Activated CD4-positive, alpha-beta T cell treated with anti-CD3 and anti-CD28 coated beads for 24 hours (primary cell): ENCODE results near the gene ATP10A.
"Not testable (repeated sequence)": the region's sequence is repeated elsewhere in the genome, so short reads cannot be mapped to it uniquely, and the experiment has no call there.

Experiments used
- DNase-seq, 2 donors: peaks; one replicate each; pipeline ENCODE4 v3.0.0-alpha.2; 2020; ENCODE audit warnings: low read depth in 2 of 2

The ATP10A gene

DNA sequence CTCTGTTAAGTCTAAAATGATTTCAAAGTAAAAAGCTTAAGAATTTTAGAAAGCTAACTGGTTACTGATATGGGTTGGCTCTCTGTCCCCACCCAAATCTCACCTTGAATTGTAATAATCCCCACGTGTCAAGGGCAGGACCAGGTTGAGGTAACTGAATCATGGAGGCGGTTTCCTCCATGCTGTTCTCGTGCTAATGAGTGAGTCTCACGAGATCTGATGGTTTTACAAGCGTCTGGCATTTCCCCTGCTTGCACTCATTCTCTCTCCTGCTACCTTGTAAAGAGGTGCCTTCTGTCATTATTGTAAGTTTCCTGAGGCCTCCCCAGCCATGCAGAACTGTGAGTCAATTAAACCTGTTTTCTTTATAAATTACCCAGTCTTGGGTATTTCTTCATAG, 7.1 kb downstream of the ATP10A start:
- not testable (repeated sequence) for DNase-seq

DNA sequence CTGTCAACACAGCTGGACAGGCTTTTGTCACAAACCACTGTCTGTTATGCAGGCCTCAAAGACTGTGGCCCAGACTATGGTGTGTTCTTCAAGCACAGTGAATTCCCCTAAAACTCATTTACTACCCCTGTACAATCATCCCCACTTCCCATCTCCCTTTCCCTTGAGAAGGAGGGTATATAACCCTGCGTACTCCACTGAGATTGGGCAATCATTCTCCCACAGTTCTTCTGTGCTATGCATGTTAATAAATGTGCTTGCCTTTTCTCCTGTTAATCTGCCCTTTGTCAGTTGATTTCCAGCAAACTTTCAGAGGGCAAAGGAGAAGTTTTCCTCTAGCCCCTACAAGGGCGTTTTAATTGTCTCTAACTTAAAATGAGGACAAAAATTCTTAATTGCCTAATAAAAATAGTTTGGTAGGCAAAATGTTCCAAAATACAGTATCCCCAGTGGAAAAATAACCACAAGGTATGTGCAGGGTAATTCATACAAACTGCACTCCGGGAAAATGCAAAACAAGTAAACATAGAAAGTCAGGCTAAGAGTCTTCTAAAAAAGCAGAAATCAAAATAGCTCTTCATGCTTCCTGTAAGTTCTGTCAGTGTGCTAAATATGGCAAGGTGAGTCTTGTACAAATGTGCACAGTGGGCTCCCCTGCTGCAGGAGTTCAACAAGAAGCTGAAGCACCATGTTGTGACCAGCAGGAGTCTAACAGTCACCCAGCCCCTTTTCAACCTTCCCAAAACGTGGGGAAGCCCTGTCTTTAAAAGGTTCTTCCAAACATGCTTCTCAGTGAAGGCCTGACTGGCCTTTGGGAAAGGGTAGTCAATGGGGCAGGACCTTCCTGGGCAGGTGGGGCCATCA, 10.2 kb downstream of the ATP10A start:
- DNase-seq, result no peak

DNA sequence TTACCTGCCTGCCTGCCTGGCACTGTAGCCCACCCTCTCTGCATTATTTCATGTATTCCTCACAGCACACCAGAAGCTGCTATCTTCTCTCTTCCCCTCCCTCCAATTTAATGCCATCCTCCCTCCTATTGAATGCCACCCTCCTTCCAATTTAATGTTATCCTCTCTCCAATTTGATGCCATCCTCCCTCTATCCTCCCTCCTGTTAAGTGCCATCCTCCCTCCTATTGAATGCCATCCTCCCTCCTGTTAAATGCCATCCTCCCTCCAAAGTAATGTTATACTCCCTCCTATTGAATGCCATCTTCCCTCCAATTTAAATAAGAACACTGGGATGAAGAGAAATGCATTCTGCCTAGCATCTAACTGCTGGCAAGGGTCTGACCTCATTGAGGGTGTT, 11.1 kb downstream of the ATP10A start:
- no peak for DNase-seq

DNA sequence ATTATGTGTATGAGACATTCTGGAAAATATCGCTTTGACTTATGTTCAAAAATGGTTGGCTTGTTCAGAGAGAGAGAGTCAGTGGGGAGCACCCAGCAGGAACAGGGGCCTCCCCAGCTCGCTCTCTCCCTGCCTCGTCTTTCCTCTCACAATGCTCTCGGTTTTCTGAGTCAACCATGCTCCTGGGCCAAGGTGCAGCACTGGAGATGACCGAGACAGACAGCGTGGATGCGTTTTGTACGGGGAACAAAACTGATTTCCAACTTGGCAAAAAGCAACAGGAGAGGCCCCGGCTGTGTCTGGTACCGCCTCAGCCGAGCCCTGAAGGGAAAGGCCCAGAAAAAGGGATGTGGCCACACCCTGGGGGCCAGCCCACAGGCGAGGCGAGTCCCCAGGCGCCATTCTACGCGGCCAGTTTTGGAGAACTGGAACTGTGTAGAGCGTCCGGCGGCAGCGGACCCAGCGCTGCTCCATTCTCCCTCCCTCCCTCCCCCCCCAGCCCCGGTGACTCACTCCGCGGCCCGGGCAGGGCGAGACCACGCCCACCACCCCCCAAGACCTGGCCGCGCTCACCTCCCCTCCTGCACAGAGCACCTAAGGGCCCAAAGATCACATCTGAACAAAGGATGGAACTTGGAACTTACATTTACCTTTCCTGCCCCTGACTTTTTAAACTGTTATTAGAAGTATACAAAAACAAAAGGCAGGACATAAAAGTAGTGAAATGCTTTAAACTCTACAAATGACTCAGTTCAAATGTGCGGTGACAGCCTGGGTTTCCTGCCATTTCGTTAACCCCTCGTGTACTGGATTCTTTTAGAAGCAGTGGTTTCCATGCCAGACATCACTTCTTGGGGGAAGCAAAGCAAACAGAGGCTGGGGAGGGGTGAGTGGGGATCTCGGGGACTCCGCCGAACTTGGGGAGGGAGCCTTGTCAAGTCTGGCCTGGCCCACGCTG, 12.7 kb downstream of the ATP10A start:
- peak in 1 of 2 donors; percentile 48 for DNase-seq

DNA sequence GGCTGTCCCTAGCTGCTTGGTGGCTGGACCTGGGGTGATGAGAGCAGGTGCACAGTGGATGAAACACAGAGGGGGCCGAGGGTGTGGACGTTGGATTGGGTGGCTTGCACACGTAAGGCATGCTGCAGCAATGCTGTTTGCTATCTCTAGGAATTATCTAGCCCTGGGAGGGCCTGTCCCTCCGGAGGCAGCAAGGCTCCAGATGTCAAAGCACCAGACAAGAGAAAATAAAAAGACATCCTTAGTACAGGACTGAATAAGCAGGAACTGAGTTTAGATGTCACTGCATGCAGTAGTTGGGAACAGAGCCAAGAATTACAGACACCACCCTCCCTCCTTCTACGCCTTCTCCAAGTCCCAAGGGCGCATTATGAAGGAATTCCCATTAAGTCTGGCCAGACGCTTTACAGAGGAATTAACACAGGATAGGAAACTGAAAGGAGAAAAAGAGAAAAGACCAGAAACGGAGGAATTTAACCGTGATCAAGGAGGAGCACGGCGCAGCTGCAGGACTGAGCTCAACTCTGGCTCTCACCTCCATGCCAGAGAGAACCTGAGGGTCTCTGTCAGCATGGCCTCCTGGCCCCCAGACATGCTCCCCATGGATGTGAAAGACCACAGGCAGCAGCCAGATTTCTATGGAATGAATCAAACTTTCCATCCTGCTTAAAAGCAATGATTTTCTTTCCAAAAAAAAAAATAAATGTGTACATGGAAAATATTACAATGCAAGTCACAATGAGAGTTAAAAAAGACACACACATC, 13.8 kb downstream of the ATP10A start:
- no peak for DNase-seq

GRCh38 chr15:25848784-25849156, 14.4 kb downstream of the ATP10A start:
- DNase-seq, result no peak

DNA sequence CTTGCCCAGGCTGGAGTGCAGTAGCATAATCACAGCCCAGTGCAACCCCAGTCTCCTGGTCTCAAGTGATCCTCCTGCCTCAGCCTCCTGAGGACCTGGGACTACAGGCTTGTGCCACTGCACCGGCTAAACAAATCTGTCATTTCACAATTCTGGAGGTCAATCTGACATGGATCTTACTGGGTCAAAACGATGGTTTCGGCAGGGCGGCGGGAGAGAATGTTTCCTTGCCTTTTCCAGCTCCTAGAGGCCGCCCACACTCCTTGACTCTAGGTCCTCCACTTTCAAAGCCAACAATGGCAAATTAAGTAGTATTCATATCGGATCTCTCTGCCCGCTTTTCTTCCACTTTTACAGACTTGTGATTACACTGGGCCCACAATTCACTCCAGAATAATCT, 14.8 kb downstream of the ATP10A start:
- DNase-seq, result no peak

DNA sequence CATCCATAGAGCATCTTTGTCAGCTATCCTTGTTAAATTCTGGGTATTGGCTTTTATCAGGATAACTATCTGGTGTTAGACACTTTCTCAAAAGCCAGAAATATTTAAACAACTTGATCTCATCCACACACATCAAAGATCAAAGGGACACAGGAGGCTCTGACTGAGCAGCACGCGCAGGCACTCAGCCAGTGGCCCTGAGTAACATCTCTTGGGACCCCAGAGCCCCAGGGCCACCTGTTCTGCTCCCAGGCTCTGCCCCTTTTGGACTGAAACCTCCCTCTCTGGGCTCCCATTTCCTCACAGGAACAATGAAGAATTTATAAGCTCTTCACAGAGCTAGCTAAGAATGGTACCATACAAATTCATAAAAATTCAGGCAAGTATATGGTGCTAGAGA, 16.1 kb downstream of the ATP10A start:
- no peak for DNase-seq

DNA sequence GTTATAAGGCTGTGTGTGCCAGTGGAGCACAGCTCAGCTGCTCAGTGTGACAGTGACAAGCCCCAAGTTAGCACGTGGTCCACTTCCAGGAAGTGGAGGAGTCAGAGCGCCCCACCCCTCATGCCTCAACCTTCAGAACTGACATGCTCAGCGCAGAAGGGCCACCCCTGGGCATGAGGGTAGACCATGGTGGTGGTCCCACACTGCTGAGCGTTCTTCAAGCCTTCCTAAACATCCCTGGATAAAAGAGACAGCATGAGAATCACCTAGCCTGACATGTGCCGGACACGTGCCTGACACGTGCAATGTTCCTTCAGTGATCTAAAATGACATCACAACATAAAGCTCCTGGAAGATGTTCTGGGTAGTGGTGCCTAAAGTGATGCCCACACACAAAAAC, 16.8 kb downstream of the ATP10A start:
- peak in 1 of 2 donors; percentile 33 for DNase-seq

DNA sequence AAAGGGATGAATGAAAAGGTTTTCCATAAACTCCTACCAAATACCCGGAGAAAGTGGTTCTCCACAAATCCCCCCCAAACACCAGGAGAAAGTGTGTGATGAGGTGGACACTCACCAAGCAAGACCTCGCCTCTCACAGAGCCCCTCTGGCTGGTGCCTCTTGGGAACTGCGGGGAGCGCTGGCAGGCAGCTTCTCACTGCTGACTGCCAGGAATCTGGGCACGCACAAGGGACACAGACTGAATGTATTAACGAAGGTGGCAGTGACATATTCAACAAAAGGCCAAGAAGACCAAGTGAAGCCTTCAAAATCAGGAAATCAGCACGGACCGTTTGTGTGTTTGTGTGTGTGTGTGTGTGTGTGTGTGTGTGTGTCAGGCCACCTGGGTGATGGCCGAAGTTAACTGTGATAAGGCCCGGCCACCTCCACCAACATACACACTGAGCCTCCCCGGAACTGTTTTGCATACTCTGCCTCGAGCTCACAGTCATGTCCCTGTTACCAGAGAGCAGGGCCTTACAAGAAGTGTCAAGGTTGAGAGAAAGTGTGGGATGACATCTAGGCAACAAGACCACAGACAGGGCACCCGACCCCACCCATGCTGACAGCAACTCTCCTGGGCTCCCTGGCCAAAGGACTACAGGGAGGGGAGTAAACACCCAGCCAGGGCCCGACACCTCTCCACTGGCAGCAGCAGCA, 18.0 kb downstream of the ATP10A start:
- DNase-seq, result no peak

- no peak for DNase-seq
Measured at GRCh38 chr15:25844542-25844941, 18.6 kb downstream of the ATP10A start.

- no peak for DNase-seq
Measured at GRCh38 chr15:25844076-25844475, 19.1 kb downstream of the ATP10A start.

DNA sequence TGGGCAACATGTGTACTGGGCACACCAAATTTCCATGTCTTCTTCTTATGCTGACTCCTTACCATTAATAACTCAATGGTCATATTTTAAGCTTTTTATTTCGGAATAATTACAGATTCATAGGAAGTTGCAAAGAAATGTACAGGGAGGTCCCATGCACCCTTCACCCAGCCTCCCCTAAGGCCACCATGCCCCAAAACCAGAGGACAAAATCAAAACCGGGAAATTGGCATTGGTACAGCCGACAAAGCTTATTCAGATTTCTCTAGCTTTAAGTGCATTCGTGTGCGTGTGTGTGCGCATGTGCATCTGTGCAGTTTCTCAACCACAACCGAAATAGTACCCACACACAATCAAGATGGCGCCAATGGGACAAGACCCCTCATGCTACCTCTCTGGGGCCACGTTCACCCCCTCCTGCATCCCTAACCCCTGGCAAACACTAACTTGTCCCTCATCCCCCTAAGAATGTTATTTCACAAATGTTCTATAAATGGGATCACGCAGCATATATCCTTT, 23.4 kb downstream of the ATP10A start:
- no peak for DNase-seq

DNA sequence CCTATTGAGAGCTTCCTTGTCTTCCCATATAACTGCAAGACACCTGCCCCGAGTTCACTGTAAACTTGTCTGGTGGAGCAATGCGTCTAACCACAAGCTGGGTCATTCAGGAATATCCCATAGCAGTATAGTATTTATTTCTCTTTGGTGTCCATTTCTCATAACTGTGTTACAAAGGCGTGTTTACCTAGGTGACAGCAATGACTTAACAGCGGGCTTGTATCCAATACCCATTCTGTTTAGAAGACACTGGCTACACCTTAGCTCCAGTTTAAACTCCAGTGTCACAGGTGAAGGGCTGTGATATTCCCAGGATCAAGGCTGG, 24.3 kb downstream of the ATP10A start:
- no peak for DNase-seq

DNA sequence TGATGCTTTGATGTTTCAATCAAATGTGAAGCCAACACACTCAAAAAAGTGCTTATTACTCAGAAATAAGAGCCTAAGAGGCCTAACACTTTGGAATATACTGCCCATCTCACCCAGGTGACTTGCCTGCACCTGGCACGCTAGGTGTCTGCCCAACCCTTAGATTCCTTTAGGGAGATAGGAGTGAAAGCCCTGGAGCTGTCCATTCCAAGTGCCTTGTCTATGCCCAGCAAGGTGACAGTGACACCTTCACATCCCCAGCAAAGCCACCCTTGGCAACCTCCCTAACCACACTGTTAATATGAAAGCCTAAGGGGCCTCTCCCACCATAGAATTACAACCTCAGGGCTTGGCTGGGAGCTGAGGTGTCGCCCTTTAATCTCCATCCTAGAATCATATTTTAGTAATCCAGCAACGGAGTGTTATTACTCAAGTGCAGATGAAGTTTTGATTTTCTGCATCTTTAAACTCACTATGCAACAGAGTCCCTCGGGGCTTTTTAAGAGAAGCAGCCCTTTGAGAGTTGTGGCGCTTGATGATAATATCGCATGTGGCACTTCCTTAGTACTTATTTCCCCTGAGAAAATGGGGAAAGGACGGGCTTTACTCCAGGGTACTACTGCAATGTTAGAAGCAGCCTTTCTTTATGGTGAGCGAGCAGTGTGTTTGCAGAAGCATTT, 24.8 kb downstream of the ATP10A start:
- no peak for DNase-seq

DNA sequence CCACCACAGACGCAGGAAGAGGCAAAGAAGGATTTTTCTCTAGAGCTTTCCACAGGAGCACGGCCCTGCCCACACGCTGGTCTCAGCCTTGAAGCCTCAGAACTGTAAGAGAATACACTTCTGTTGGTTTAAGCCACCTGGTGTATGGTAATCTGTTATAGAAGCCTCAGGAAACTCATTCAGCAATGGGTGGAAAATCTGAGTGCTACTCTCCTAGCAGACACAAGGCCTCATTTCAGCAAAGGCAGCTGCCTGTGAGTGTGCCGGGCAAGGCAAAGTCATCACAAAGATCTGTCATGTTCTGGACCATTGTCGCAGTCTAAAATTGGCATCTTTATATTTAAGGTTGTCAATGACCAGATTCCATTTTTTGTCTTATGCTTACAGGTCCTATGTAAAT, 31.0 kb downstream of the ATP10A start:
- no peak for DNase-seq

DNA sequence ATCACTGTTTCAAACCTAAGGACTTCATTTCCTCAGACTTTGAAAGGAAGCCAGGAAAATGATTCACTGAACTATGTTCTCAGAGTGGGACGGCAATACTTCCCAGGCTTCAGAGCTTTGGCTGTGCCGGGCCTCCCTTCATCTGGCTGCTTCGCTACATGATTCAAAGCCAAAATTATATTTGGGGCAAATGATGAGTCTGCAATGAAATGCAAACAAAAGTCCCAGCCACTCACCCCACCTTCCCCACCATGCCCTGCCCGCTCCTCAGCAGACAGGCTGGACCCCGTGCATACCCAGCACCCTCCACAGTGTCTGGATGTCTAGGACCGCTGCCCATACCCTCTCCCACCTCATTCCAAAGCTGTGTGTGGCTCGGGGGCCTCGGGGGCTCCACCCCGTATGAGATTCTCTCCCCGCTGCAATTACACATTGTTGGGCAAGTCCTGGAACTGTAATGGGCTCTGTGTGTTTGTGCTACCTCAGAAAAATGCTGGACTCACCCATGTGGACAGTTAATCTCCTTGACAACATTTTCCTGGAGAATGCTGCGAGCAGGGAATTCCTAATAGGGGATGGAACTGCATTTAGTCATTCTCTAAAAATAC, 32.2 kb downstream of the ATP10A start:
- no peak for DNase-seq

DNA sequence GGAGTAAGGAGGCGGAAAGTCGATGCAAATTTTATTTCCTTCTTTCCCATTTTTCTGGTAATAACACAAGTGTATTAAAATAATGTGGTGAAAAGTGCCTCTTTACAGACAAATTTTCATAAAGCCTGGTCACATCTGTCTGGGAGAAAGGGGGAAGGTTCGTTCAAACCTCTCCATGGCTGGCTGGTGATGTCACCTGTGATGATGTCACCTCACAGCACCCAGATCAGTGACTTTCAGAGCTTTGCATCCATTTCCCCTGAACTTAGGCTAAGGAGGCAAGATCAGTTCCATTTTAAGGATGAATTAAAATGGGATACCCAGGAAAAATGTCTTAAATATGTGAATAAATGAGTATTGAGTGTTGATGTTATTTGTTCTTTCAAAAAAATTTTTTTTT, 34.1 kb downstream of the ATP10A start:
- no peak for DNase-seq

DNA sequence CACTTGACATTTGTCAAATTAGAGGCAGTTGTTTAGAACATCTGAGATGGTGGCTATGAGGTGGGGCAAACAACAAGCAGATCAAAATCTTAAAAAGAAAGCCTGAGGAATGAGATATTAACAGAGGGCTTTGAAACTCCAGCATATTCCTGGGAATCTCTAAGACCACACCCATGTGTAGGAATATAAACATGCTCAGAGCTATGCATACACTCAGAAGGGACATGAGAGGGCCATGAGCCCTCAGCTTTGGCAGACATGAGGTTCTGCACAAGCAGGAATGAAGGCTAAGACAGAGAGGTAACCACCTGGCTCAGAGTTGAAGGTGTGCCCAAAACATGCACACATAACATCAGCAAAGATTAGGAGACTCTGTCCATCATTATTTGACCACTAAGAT, 37.9 kb downstream of the ATP10A start:
- no peak for DNase-seq

DNA sequence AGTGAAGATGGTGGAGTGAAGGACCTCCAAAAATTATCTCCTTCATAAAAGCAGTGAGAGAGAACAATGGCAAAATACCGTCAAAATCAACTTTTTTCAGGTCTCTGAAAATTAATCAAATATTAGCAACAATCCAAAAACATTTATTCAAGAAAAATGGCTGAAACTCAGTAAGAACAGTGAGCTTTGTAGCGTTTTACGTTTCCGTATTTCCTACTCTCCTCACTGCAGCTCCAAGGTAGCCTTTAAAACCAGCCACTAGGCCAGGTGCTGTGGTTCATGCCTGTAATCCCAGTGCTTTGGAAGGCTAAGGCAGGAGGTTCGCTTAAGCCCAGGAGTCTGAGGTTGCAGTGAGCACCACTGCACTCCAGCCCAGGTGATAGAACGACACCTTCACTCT, 38.5 kb downstream of the ATP10A start:
- no peak for DNase-seq
